DND-41 (cell line): Measurements from ENCODE around the gene PDE6A.

Experiments
- ATAC-seq: fragments of 200-7000 bp; cut with Tn5 transposase; 3 replicates; pipeline ENCODE4 v1.9.1; 2021; ENCODE audit warnings: low read depth; ENCODE audit not compliant: insufficient read depth
- DNase-seq: peaks from one replicate; pipeline ENCODE4 v3.0.0-alpha.2; 2020
- H2AFZ ChIP-seq: 2 replicates; pipeline ENCODE4 v1.6.0; 2012; ENCODE audit warnings: low read depth, low read length
- H3K27ac ChIP-seq: 2 replicates; pipeline ENCODE4 v1.5.1; 2012; ENCODE audit warnings: low read length, inconsistent platforms
- H3K27me3 ChIP-seq: fragments of 200-600 bp; sonication (generic); 2 replicates; pipeline ENCODE4 v1.6.0; 2012; ENCODE audit warnings: low read length, mild to moderate bottlenecking, inconsistent platforms; ENCODE audit not compliant: insufficient read depth, poor library complexity
- H3K36me3 ChIP-seq: 2 replicates; pipeline ENCODE4 v1.5.1; 2012; ENCODE audit warnings: low read length, inconsistent platforms; ENCODE audit not compliant: insufficient read depth
- H3K4me1 ChIP-seq: 2 replicates; pipeline ENCODE4 v1.5.1; 2012; ENCODE audit warnings: mild to moderate bottlenecking, low read length; ENCODE audit not compliant: insufficient read depth
- H3K4me2 ChIP-seq: 2 replicates; pipeline ENCODE4 v1.6.0; 2012; ENCODE audit warnings: mild to moderate bottlenecking, moderate library complexity, low read length, inconsistent platforms; ENCODE audit not compliant: insufficient read depth
- H3K4me3 ChIP-seq, 2 experiments: fragments of 200-600 bp in 1 of 2; shearing (Covaris generic) in 1 of 2; 2 replicates each; pipeline ENCODE4 v1.5.1; 2012 to 2016; ENCODE audit warnings: inconsistent platforms in 2 of 2, low read length in 2 of 2, mild to moderate bottlenecking in 2 of 2, low read depth in 1 of 2, moderate library complexity in 1 of 2
- H3K79me2 ChIP-seq: 2 replicates; pipeline ENCODE4 v1.6.0; 2012; ENCODE audit warnings: low read length, inconsistent platforms; ENCODE audit not compliant: insufficient read depth
- H3K9ac ChIP-seq: 2 replicates; pipeline ENCODE4 v1.6.0; 2012; ENCODE audit warnings: low read depth, mild to moderate bottlenecking, inconsistent platforms, low read length, moderate library complexity
- H3K9me3 ChIP-seq: 2 replicates; pipeline ENCODE4 v1.5.1; 2012; ENCODE audit warnings: low read length, moderate library complexity, mild to moderate bottlenecking, inconsistent platforms; ENCODE audit not compliant: insufficient read depth, severe bottlenecking
- H4K20me1 ChIP-seq: 2 replicates; pipeline ENCODE4 v1.6.0; 2012; ENCODE audit warnings: low read length; ENCODE audit not compliant: insufficient read depth
- EZH2 ChIP-seq: IDR thresholded peaks from 3 replicates; pipeline ENCODE4 v1.6.1; 2012; ENCODE audit warnings: borderline replicate concordance, low read depth, mild to moderate bottlenecking, moderate library complexity, low read length, inconsistent platforms; ENCODE audit not compliant: severe bottlenecking
- TF ChIP-seq, protein P1 (sequence below): IDR thresholded peaks from 2 replicates; pipeline ENCODE4 v1.5.1; 2012; ENCODE audit warnings: borderline replicate concordance, low read length, moderate library complexity, mild to moderate bottlenecking; ENCODE audit not compliant: poor library complexity, severe bottlenecking; ENCODE audit errors: extremely low read depth

The PDE6A gene

DNA sequence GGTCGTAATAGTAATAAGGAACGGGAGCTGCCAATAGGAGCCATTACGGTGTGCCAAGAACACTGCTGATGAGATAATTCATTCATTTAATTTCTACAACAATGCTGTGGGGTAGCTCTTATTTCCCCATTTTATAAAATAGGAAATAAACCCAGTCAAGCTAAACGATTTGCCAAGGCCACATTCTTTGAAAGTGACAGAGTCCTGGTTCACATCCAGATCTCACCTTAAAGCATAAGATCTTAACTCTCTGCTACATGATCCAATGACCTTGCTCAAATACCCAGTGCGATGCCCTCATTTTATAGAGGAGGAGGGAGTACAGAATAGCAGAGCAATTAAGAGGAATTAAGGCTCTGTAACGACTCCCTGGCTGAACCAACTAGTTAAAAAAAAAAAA lies 5.0 kb downstream of the PDE6A start:
- ATAC-seq (no peak), DNase-seq (no peak)
- Histone ChIP-seq H3K4me3 (no peak overlapping the region), H3K27me3 (peaks cover 8% of the 10 kb centered on the region), H3K4me2 (no peak overlapping the region), H2AFZ (no peak overlapping the region), H3K4me1 (no peaks in the 10 kb centered on the region), H3K36me3 (no peaks in the 10 kb centered on the region), H3K27ac (no peak overlapping the region), H3K79me2 (no peaks in the 10 kb centered on the region), H3K9me3 (no peaks in the 10 kb centered on the region), H3K9ac (no peak overlapping the region), H4K20me1 (no peaks in the 10 kb centered on the region)
- no peak for TF ChIP-seq EZH2
- TF ChIP-seq, protein P1, sequence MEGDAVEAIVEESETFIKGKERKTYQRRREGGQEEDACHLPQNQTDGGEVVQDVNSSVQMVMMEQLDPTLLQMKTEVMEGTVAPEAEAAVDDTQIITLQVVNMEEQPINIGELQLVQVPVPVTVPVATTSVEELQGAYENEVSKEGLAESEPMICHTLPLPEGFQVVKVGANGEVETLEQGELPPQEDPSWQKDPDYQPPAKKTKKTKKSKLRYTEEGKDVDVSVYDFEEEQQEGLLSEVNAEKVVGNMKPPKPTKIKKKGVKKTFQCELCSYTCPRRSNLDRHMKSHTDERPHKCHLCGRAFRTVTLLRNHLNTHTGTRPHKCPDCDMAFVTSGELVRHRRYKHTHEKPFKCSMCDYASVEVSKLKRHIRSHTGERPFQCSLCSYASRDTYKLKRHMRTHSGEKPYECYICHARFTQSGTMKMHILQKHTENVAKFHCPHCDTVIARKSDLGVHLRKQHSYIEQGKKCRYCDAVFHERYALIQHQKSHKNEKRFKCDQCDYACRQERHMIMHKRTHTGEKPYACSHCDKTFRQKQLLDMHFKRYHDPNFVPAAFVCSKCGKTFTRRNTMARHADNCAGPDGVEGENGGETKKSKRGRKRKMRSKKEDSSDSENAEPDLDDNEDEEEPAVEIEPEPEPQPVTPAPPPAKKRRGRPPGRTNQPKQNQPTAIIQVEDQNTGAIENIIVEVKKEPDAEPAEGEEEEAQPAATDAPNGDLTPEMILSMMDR = no peak

DNA sequence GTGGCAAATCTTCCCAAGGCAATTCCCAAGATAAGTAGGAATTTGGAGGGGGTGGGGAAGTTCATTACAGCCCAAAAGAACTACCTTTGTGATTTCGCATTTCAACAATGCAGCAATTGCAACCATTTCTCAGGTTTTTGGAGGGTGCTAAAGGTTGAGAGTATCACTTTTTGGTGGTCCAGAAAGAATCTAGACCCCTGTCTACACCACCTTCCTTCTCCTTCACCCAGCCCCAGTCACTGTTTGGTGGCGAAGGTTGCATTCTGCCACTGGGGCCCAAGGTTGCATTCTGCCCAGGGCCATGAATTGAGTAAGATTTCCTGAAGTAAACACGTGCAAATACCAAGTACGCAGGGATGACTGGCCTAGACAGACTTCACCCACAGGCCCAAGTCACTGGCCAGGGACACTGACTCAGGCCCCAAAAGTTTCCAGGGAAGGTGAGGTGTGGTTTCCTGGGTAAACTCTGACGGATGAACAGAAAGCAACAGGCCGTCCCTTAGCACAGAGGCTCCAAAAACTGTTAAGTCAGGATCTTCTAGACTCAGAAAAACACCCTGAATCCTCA lies 5.7 kb downstream of the PDE6A start:
- no peaks in the 10 kb centered on the region for H4K20me1 ChIP-seq
- no peak overlapping the region for H3K4me3 ChIP-seq
- no peaks in the 10 kb centered on the region for H3K36me3 ChIP-seq
- peaks cover 8% of the 10 kb centered on the region for H3K27me3 ChIP-seq
- H3K4me1 ChIP-seq = no peaks in the 10 kb centered on the region
- no peak for ATAC-seq
- no peak for DNase-seq
- no peaks in the 10 kb centered on the region for H3K79me2 ChIP-seq
- H3K9me3 ChIP-seq = no peaks in the 10 kb centered on the region
- TF ChIP-seq, protein P1 = no peak
- TF ChIP-seq EZH2 = no peak
- H2AFZ ChIP-seq = no peak overlapping the region
- H3K4me2 ChIP-seq = no peak overlapping the region
- no peak overlapping the region for H3K9ac ChIP-seq
- no peak overlapping the region for H3K27ac ChIP-seq

DNA sequence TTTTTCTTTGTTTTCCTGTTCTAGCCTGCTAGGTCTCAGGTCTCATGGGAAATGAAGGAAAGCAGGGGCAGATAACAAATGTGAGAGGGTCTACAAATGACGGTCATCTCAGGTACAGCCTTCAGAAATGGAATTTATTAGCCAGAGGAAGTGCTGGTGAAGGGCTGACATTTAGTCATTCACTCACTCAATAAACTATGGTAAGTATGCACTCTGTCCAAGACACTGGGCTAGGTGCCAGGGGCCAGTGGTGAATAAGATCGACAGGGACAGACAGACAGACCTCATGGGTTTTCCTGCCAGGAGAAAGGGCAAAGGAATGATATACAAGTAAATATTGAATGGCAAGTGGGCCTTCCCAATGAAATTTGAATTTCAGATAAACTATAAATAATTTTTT lies 6.3 kb downstream of the PDE6A start:
- Histone ChIP-seq H3K9ac (no peak overlapping the region), H3K27ac (no peak overlapping the region), H4K20me1 (no peaks in the 10 kb centered on the region), H3K4me2 (no peak overlapping the region), H3K9me3 (no peaks in the 10 kb centered on the region), H3K36me3 (no peaks in the 10 kb centered on the region), H3K4me1 (no peaks in the 10 kb centered on the region), H2AFZ (no peak overlapping the region), H3K27me3 (peaks cover 4% of the 10 kb centered on the region), H3K79me2 (no peaks in the 10 kb centered on the region), H3K4me3 (no peak overlapping the region)
- ATAC-seq (no peak), DNase-seq (no peak)
- no peak for TF ChIP-seq EZH2
- TF ChIP-seq, protein P1 = no peak

DNA sequence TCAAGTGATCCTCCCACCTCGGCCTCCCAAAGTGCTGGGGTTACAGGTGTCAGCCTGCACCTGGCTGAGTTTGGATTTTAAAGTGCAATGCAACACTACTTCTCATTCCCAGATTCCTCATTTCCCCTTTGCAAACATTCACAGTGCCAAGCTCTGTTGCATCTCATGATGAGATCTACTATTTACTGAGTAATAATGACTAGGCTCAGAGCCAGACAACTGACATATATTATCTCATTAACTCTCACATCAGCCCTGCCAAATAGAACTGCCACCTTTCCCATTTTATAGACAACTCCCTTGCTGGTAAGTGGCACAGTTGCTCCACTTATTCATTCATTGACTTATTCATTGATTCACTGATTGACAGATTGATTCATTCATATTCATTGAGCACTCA lies 7.0 kb downstream of the PDE6A start:
- no peak overlapping the region for H2AFZ ChIP-seq
- no peak for ATAC-seq
- H3K4me1 ChIP-seq = no peaks in the 10 kb centered on the region
- H3K79me2 ChIP-seq = no peaks in the 10 kb centered on the region
- H3K9me3 ChIP-seq = no peaks in the 10 kb centered on the region
- TF ChIP-seq, protein P1 = no peak
- TF ChIP-seq EZH2 = no peak
- H3K36me3 ChIP-seq = no peaks in the 10 kb centered on the region
- H3K4me3 ChIP-seq = no peak overlapping the region
- peaks cover 4% of the 10 kb centered on the region for H3K27me3 ChIP-seq
- H3K4me2 ChIP-seq = no peak overlapping the region
- no peak overlapping the region for H3K27ac ChIP-seq
- DNase-seq = no peak
- no peak overlapping the region for H3K9ac ChIP-seq
- H4K20me1 ChIP-seq = no peaks in the 10 kb centered on the region
